NB4 (cell line): Measurements from ENCODE around the gene RSPO3.

ENCODE experiments used
- TF ChIP-seq, protein P1 (sequence below): IDR thresholded peaks from one replicate; pipeline ENCODE4 v1.5.1; 2012; ENCODE audit warnings: low read depth, low read length
- TF ChIP-seq, protein P2 (sequence below): IDR thresholded peaks from 2 replicates; pipeline ENCODE4 v1.6.1; 2011; ENCODE audit warnings: low read depth, low read length

DNA sequence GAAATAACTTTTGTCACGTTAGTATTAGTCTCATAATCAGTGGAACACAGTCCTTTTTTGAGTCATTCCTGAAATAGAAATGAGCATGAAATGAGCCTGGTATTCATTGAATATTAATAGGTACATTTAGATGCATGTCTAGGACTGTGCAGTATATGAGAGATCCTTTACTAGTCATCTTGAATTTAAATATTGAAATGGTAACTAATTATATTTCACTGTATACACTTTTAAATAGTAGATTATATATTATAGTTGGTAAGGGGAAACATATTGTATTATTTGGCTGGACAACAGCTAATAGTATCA lies 59.4 kb downstream of the RSPO3 start:
- TF ChIP-seq, protein P1, sequence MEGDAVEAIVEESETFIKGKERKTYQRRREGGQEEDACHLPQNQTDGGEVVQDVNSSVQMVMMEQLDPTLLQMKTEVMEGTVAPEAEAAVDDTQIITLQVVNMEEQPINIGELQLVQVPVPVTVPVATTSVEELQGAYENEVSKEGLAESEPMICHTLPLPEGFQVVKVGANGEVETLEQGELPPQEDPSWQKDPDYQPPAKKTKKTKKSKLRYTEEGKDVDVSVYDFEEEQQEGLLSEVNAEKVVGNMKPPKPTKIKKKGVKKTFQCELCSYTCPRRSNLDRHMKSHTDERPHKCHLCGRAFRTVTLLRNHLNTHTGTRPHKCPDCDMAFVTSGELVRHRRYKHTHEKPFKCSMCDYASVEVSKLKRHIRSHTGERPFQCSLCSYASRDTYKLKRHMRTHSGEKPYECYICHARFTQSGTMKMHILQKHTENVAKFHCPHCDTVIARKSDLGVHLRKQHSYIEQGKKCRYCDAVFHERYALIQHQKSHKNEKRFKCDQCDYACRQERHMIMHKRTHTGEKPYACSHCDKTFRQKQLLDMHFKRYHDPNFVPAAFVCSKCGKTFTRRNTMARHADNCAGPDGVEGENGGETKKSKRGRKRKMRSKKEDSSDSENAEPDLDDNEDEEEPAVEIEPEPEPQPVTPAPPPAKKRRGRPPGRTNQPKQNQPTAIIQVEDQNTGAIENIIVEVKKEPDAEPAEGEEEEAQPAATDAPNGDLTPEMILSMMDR: no peak
- TF ChIP-seq, protein P2, sequence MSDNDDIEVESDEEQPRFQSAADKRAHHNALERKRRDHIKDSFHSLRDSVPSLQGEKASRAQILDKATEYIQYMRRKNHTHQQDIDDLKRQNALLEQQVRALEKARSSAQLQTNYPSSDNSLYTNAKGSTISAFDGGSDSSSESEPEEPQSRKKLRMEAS: no peak
